ENCODE measurements around the gene MYNN. TPM values are rescaled to one million over a fixed set of nuclear protein-coding genes. Genes with fewer than 3 reads are reported as not detected.
A peak's percentile ranks its signal among the peaks of the same experiment; 100 is the strongest.

MYNN gene
- total and polyA plus RNA-seq, 9 of the 15 experiments (the other 6 are each of a cell fraction or from before 2014, with no cell fraction given) = 10.4 to 35.7 (median 21.3) TPM

DNA sequence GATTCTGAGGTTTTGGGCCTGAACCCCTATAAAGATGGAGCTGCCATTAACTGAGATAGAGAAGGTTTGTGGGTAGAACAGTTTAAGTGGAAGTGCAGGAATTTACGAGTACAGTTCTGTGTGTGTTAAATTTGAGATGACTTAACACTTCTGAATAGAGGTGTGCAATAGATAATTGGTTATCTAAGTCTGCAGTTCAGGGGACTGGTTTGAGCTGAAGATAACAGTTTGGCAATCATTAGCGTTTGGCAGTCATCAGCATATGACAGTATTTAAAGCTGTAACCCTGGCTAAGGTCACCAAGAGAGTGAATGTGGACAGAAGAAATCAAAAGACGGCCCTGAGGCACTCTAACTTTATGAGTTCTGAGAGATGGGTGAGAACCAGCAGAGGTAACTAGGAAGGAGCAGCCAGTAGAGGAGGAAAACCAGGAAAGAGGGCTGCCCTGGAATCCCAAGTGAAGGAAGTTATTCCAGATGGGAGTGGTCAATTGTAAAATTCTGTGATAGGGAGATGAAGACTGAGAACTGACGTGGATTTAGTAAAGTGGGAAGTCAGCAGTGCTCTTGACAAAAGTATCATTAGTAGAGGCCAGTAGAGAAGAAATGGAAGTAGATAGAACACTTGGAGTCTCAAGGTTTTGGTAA, 8.1 kb downstream of the MYNN start (continued):
- TF ChIP-seq, protein P1, sequence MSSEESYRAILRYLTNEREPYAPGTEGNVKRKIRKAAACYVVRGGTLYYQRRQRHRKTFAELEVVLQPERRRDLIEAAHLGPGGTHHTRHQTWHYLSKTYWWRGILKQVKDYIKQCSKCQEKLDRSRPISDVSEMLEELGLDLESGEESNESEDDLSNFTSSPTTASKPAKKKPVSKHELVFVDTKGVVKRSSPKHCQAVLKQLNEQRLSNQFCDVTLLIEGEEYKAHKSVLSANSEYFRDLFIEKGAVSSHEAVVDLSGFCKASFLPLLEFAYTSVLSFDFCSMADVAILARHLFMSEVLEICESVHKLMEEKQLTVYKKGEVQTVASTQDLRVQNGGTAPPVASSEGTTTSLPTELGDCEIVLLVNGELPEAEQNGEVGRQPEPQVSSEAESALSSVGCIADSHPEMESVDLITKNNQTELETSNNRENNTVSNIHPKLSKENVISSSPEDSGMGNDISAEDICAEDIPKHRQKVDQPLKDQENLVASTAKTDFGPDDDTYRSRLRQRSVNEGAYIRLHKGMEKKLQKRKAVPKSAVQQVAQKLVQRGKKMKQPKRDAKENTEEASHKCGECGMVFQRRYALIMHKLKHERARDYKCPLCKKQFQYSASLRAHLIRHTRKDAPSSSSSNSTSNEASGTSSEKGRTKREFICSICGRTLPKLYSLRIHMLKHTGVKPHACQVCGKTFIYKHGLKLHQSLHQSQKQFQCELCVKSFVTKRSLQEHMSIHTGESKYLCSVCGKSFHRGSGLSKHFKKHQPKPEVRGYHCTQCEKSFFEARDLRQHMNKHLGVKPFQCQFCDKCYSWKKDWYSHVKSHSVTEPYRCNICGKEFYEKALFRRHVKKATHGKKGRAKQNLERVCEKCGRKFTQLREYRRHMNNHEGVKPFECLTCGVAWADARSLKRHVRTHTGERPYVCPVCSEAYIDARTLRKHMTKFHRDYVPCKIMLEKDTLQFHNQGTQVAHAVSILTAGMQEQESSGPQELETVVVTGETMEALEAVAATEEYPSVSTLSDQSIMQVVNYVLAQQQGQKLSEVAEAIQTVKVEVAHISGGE (CRISPR knock-in tag; IDR thresholded peaks at IDR 0.05) = peak in 1 of 3 experiments; percentile 56; a peak in 2 of 6 replicates
- no peak for TF ChIP-seq BRD4 (IDR thresholded peaks at IDR 0.05)
- TF ChIP-seq ELF2 (CRISPR knock-in tag; IDR thresholded peaks at IDR 0.05) = no peak
- no peak for TF ChIP-seq ZC3H11A (IDR thresholded peaks at IDR 0.05; ENCODE audit: low read depth, low read length)
- peak; percentile 68; the same call in 1 of the 2 replicates for TF ChIP-seq STAT5A (IDR thresholded peaks at IDR 0.05; ENCODE audit: borderline replicate concordance, low read length)
- TF ChIP-seq, protein P2, sequence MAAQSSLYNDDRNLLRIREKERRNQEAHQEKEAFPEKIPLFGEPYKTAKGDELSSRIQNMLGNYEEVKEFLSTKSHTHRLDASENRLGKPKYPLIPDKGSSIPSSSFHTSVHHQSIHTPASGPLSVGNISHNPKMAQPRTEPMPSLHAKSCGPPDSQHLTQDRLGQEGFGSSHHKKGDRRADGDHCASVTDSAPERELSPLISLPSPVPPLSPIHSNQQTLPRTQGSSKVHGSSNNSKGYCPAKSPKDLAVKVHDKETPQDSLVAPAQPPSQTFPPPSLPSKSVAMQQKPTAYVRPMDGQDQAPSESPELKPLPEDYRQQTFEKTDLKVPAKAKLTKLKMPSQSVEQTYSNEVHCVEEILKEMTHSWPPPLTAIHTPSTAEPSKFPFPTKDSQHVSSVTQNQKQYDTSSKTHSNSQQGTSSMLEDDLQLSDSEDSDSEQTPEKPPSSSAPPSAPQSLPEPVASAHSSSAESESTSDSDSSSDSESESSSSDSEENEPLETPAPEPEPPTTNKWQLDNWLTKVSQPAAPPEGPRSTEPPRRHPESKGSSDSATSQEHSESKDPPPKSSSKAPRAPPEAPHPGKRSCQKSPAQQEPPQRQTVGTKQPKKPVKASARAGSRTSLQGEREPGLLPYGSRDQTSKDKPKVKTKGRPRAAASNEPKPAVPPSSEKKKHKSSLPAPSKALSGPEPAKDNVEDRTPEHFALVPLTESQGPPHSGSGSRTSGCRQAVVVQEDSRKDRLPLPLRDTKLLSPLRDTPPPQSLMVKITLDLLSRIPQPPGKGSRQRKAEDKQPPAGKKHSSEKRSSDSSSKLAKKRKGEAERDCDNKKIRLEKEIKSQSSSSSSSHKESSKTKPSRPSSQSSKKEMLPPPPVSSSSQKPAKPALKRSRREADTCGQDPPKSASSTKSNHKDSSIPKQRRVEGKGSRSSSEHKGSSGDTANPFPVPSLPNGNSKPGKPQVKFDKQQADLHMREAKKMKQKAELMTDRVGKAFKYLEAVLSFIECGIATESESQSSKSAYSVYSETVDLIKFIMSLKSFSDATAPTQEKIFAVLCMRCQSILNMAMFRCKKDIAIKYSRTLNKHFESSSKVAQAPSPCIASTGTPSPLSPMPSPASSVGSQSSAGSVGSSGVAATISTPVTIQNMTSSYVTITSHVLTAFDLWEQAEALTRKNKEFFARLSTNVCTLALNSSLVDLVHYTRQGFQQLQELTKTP (IDR thresholded peaks at IDR 0.05; ENCODE audit: low read depth in 1 of 2, partially characterized antibody in 2 of 2) = no peak
- no peak for TF ChIP-seq NR2C2 (CRISPR knock-in tag; IDR thresholded peaks at IDR 0.05)
- TF ChIP-seq NR2C2 (tag; IDR thresholded peaks at IDR 0.05) = 0 out of 2 replicates have a peak, but pooled peaks have one; percentile 37
- TF ChIP-seq, protein P3, sequence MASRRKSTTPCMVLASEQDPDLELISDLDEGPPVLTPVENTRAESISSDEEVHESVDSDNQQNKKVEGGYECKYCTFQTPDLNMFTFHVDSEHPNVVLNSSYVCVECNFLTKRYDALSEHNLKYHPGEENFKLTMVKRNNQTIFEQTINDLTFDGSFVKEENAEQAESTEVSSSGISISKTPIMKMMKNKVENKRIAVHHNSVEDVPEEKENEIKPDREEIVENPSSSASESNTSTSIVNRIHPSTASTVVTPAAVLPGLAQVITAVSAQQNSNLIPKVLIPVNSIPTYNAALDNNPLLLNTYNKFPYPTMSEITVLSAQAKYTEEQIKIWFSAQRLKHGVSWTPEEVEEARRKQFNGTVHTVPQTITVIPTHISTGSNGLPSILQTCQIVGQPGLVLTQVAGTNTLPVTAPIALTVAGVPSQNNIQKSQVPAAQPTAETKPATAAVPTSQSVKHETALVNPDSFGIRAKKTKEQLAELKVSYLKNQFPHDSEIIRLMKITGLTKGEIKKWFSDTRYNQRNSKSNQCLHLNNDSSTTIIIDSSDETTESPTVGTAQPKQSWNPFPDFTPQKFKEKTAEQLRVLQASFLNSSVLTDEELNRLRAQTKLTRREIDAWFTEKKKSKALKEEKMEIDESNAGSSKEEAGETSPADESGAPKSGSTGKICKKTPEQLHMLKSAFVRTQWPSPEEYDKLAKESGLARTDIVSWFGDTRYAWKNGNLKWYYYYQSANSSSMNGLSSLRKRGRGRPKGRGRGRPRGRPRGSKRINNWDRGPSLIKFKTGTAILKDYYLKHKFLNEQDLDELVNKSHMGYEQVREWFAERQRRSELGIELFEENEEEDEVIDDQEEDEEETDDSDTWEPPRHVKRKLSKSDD (conservative IDR thresholded peaks at IDR 0.05; ENCODE audit: low read length) = no peak
- TF ChIP-seq MCM5 (IDR thresholded peaks at IDR 0.05; ENCODE audit: low read depth) = no peak
- TF ChIP-seq, protein P4, sequence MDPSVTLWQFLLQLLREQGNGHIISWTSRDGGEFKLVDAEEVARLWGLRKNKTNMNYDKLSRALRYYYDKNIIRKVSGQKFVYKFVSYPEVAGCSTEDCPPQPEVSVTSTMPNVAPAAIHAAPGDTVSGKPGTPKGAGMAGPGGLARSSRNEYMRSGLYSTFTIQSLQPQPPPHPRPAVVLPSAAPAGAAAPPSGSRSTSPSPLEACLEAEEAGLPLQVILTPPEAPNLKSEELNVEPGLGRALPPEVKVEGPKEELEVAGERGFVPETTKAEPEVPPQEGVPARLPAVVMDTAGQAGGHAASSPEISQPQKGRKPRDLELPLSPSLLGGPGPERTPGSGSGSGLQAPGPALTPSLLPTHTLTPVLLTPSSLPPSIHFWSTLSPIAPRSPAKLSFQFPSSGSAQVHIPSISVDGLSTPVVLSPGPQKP (CRISPR knock-in tag; IDR thresholded peaks at IDR 0.05) = no peak
- peak; percentile 65; the same call in 1 of the 2 replicates for TF ChIP-seq NCOA1 (IDR thresholded peaks at IDR 0.05; ENCODE audit: low read depth)
- TF ChIP-seq FOS (IDR thresholded peaks at IDR 0.05; ENCODE audit: extremely low read depth, insufficient read length) = no peak
- no peak for TF ChIP-seq CREB1 (IDR thresholded peaks at IDR 0.05)
- TF ChIP-seq CREB1 (CRISPR knock-in tag; IDR thresholded peaks at IDR 0.05) = no peak
- peak; percentile 79 for TF ChIP-seq CCNT2 (IDR thresholded peaks at IDR 0.05; ENCODE audit: borderline replicate concordance, extremely low read depth, insufficient read length, low read depth, low read length)

All from K562 (cell line).